IMR-90 (cell line): Measurements from ENCODE around the gene FSTL5. TPM values are rescaled to one million over a fixed set of nuclear protein-coding genes. Genes with fewer than 3 reads are reported as not detected.

Source experiments
- ATAC-seq: fragments of 200-7000 bp; cut with Tn5 transposase; 2 replicates; pipeline ENCODE4 v1.9.1; 2020; ENCODE audit warnings: low read depth, mild to moderate bottlenecking, moderate library complexity
- BruUV-seq: library from RNA; stranded (reverse); fragments of 400-500 nt; replicated peaks from 2 replicates; lab custom pipeline; 2021; lab: Mats Ljungman, UMichigan
- CTCF ChIA-PET: fragments of 300-600 bp; formaldehyde crosslinking; extraction: SDS; loops from one replicate; lab custom pipeline; 2021; ENCODE audit warnings: antibody characterized with exemption; lab: Yijun Ruan, JAX
- POLR2A ChIA-PET: fragments of 300-600 bp; sonication (Branson Sonifier 250); formaldehyde crosslinking; loops from one replicate; lab custom pipeline; 2022; ENCODE audit warnings: antibody characterized with exemption; ENCODE audit not compliant: unreplicated experiment; lab: Charles Lee
- DNase-seq: peaks from one replicate; pipeline ENCODE4 v3.0.0; 2013
- H2AFZ ChIP-seq: replicated peaks from 2 replicates; pipeline ENCODE3; 2013; ENCODE audit warnings: low read length, mild to moderate bottlenecking; ENCODE audit not compliant: poor library complexity
- H2AK5ac ChIP-seq: 2 replicates; pipeline ENCODE4 v1.6.1; 2013; ENCODE audit warnings: low read depth, low read length, inconsistent platforms
- H2AK9ac ChIP-seq: replicated peaks from 2 replicates; pipeline ENCODE3; 2013; ENCODE audit warnings: mild to moderate bottlenecking, low read depth, low read length, moderate library complexity; ENCODE audit not compliant: poor library complexity
- H2BK120ac ChIP-seq: 2 replicates; pipeline ENCODE4 v1.6.1; 2013; ENCODE audit warnings: low read depth, low read length, inconsistent platforms
- H2BK15ac ChIP-seq: 3 replicates; pipeline ENCODE4 v1.6.1; 2013; ENCODE audit warnings: low read depth, low read length, inconsistent platforms
- H2BK20ac ChIP-seq: 2 replicates; pipeline ENCODE4 v1.6.1; 2013; ENCODE audit warnings: low read depth, mild to moderate bottlenecking, inconsistent platforms, low read length, moderate library complexity
- H2BK5ac ChIP-seq: 2 replicates; pipeline ENCODE4 v1.6.1; 2013; ENCODE audit warnings: mild to moderate bottlenecking, low read depth, low read length, inconsistent platforms; ENCODE audit not compliant: poor library complexity, severe bottlenecking
- H3K14ac ChIP-seq: replicated peaks from 2 replicates; pipeline ENCODE4 v1.6.1; 2013; ENCODE audit warnings: low read depth, low read length, inconsistent platforms
- H3K18ac ChIP-seq: 2 replicates; pipeline ENCODE4 v1.6.1; 2013; ENCODE audit warnings: low read depth, low read length, control low read depth
- H3K23ac ChIP-seq: 2 replicates; pipeline ENCODE4 v1.6.1; 2013; ENCODE audit warnings: low read depth, low read length, inconsistent platforms
- H3K27ac ChIP-seq: 2 replicates; pipeline ENCODE4 v1.5.1; 2013; ENCODE audit warnings: mild to moderate bottlenecking, control low read depth, low read length; ENCODE audit not compliant: insufficient read depth
- H3K27me3 ChIP-seq: 2 replicates; pipeline ENCODE4 v1.6.1; 2013; ENCODE audit warnings: low read length; ENCODE audit not compliant: control insufficient read depth, insufficient read depth
- H3K36me3 ChIP-seq: 2 replicates; pipeline ENCODE4 v1.6.1; 2013; ENCODE audit warnings: low read length, mixed read lengths; ENCODE audit not compliant: control insufficient read depth, insufficient read depth
- H3K4ac ChIP-seq: 2 replicates; pipeline ENCODE4 v1.6.1; 2013; ENCODE audit warnings: low read depth, low read length, inconsistent platforms
- H3K4me1 ChIP-seq: 2 replicates; pipeline ENCODE4 v1.6.1; 2013; ENCODE audit warnings: low read length, mixed read lengths; ENCODE audit not compliant: control insufficient read depth, insufficient read depth
- H3K4me2 ChIP-seq: 2 replicates; pipeline ENCODE4 v1.6.1; 2013; ENCODE audit warnings: low read depth, mild to moderate bottlenecking, control low read depth, low read length, moderate library complexity
- H3K4me3 ChIP-seq: 2 replicates; pipeline ENCODE4 v1.5.1; 2013; ENCODE audit warnings: low read depth, mild to moderate bottlenecking, control low read depth, low read length, moderate library complexity; ENCODE audit not compliant: insufficient read depth
- H3K56ac ChIP-seq: 2 replicates; pipeline ENCODE4 v1.6.1; 2013; ENCODE audit warnings: low read length, inconsistent platforms; ENCODE audit not compliant: insufficient read depth; ENCODE audit errors: extremely low read depth
- H3K79me1 ChIP-seq, 2 experiments: 2 replicates each; pipeline ENCODE4 v1.6.1; 2013; ENCODE audit warnings: low read length in 2 of 2, inconsistent platforms in 1 of 2, low read depth in 1 of 2
- H3K9ac ChIP-seq: 2 replicates; pipeline ENCODE4 v1.6.1; 2013; ENCODE audit warnings: low read depth, low read length, control low read depth
- H3K9me1 ChIP-seq: 2 replicates; pipeline ENCODE4 v1.6.1; 2013; ENCODE audit warnings: low read length, inconsistent platforms; ENCODE audit not compliant: insufficient read depth
- H3K9me3 ChIP-seq: 2 replicates; pipeline ENCODE4 v1.6.1; 2013; ENCODE audit warnings: low read length; ENCODE audit not compliant: control insufficient read depth, insufficient read depth
- H4K20me1 ChIP-seq: 2 replicates; pipeline ENCODE4 v1.6.1; 2013; ENCODE audit warnings: low read length, inconsistent platforms; ENCODE audit not compliant: insufficient read depth
- H4K5ac ChIP-seq: 2 replicates; pipeline ENCODE4 v1.6.1; 2013; ENCODE audit warnings: mild to moderate bottlenecking, low read depth, low read length, control low read depth
- H4K8ac ChIP-seq, 2 experiments: 2 replicates each; pipeline ENCODE4 v1.6.1; 2013; ENCODE audit warnings: low read depth in 2 of 2, low read length in 2 of 2, control low read depth in 1 of 2, inconsistent platforms in 1 of 2
- H4K91ac ChIP-seq: 2 replicates; pipeline ENCODE4 v1.6.1; 2013; ENCODE audit warnings: low read depth, low read length, inconsistent platforms; ENCODE audit not compliant: insufficient read depth
- BHLHE40 ChIP-seq: fragments of 150-350 bp; IDR thresholded peaks from 2 replicates; pipeline ENCODE4 v1.6.1; 2016; ENCODE audit warnings: mild to moderate bottlenecking, low read depth, low read length
- CEBPB ChIP-seq: IDR thresholded peaks from 2 replicates; pipeline ENCODE4 v1.6.1; 2012; ENCODE audit warnings: low read depth, low read length, improper control_type of control experiment
- CHD1 ChIP-seq: IDR thresholded peaks from 2 replicates; pipeline ENCODE4 v1.6.1; 2012; ENCODE audit warnings: low read depth, low read length, improper control_type of control experiment
- FOS ChIP-seq: fragments of 150-350 bp; IDR thresholded peaks from 2 replicates; pipeline ENCODE4 v1.6.1; 2016; ENCODE audit warnings: low read depth, low read length
- MAFK ChIP-seq: IDR thresholded peaks from 2 replicates; pipeline ENCODE4 v1.6.1; 2012; ENCODE audit warnings: low read depth, low read length, improper control_type of control experiment
- MAZ ChIP-seq: IDR thresholded peaks from 2 replicates; pipeline ENCODE4 v1.6.1; 2012; ENCODE audit warnings: low read depth, mild to moderate bottlenecking, low read length, improper control_type of control experiment, moderate library complexity, borderline replicate concordance
- MXI1 ChIP-seq: IDR thresholded peaks from 2 replicates; pipeline ENCODE4 v1.6.1; 2012; ENCODE audit warnings: low read depth, mild to moderate bottlenecking, low read length, moderate library complexity, borderline replicate concordance
- NFE2L2 ChIP-seq: fragments of 150-350 bp; IDR thresholded peaks from 2 replicates; pipeline ENCODE4 v1.6.1; 2016; ENCODE audit warnings: low read depth, mild to moderate bottlenecking, low read length
- POLR2A ChIP-seq: IDR thresholded peaks from 2 replicates; pipeline ENCODE4 v1.6.1; 2012; ENCODE audit warnings: mild to moderate bottlenecking, low read depth, low read length
- RAD21 ChIP-seq: IDR thresholded peaks from 2 replicates; pipeline ENCODE4 v1.6.1; 2012; ENCODE audit warnings: low read length, improper control_type of control experiment
- RCOR1 ChIP-seq: IDR thresholded peaks from 2 replicates; pipeline ENCODE4 v1.6.1; 2012; ENCODE audit warnings: mild to moderate bottlenecking, low read length, improper control_type of control experiment; ENCODE audit not compliant: insufficient replicate concordance
- RFX5 ChIP-seq: IDR thresholded peaks from 2 replicates; pipeline ENCODE4 v1.8.0; 2012; ENCODE audit warnings: low read depth, mild to moderate bottlenecking, low read length, moderate library complexity
- SMC3 ChIP-seq: fragments of 150-350 bp; IDR thresholded peaks from 2 replicates; pipeline ENCODE4 v1.6.1; 2016; ENCODE audit warnings: low read depth, mild to moderate bottlenecking, antibody characterized with exemption, low read length, moderate library complexity
- WGBS, 2 experiments: methylation state at CpG; one replicate each; pipeline versions ENCODE4 v1.1.5 to v1.1.7; 2013; ENCODE audit warnings: missing lambda C conversion rate in 2 of 2; ENCODE audit not compliant: insufficient read length in 1 of 2; ENCODE audit errors: extremely low coverage in 2 of 2; 5-methylcytosine and 5-hydroxymethylcytosine counted together
- dilution Hi-C: fragments of 300-500 bp; cut with HindIII; formaldehyde crosslinking; loops from one replicate; pipeline ENCODE4 v1.14.3; 2018; ENCODE audit warnings: low sequenced_read_pairs; ENCODE audit not compliant: unreplicated experiment
- in situ Hi-C: fragments of 300-500 bp; cut with MboI; formaldehyde crosslinking; loops from 3 replicates; pipeline ENCODE4 v1.14.3; 2019; ENCODE audit warnings: low sequenced_read_pairs, inconsistent platforms, mixed read lengths
- intact Hi-C: fragments of 100-400 bp; cut with micrococcal nuclease; formaldehyde crosslinking; loops from 2 replicates; pipeline ENCODE4 v1.10.0; 2022
- polyA plus RNA-seq, 3 experiments: library from polyadenylated mRNA; depleted of rRNA; stranded (reverse); fragments of >200 nt; gene quantifications; 2 replicates each; pipeline ENCODE4 v1.2.3, GENCODE V29; 2012; ENCODE audit warnings: low replicate concordance in 1 of 3
- total RNA-seq: library from RNA; depleted of rRNA; stranded (reverse); fragments of >200 nt; gene quantifications from 2 replicates; pipeline ENCODE4 v1.2.3, GENCODE V29; 2012
- TF ChIP-seq, protein P1 (sequence below): fragments of 150-350 bp; IDR thresholded peaks from 2 replicates; pipeline ENCODE4 v1.6.1; 2017; ENCODE audit warnings: mild to moderate bottlenecking, antibody characterized with exemption, low read length, low read depth
- TF ChIP-seq, protein P2 (sequence below): fragments of 150-350 bp; IDR thresholded peaks from 2 replicates; pipeline ENCODE4 v1.6.1; 2016; ENCODE audit warnings: low read depth, mild to moderate bottlenecking, low read length, moderate library complexity, borderline replicate concordance
- TF ChIP-seq, protein P3 (sequence below): conservative IDR thresholded peaks from 2 replicates; pipeline ENCODE4 v1.5.1; 2012; ENCODE audit warnings: mild to moderate bottlenecking, low read depth, low read length, improper control_type of control experiment

The FSTL5 gene
- total and polyA plus RNA-seq, 2 of the 4 experiments (the other 2 are of a cell fraction): under 0.01 TPM; not detected in 1

DNA sequence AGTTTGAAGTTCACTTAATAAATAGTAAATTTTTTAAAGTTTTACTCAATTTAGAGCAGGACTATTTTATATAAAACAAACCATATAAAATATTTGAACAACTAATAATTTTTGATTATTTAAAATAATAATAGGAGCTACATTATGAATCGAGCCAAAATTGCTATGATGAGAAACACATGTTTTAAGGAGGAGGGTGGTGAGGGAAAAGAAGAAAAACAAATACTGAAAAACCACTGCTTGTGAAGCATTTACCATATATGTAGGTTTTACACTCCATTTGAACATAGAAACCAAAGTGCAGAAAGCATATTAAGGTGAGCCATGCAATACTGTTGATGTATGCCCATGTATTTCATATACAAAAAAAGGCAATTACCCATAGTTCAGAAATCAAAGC lies 448.9 kb downstream of the FSTL5 start:
- H3K9me3 ChIP-seq: no peaks in the 10 kb centered on the region
- H3K9ac ChIP-seq: no peak overlapping the region
- no peaks in the 10 kb centered on the region for H3K36me3 ChIP-seq
- no peaks in the 10 kb centered on the region for H3K27me3 ChIP-seq
- H2AK5ac ChIP-seq: no peak overlapping the region
- in situ Hi-C loops (no loop called here), intact Hi-C loops (no loop called here), dilution Hi-C loops (no loop called here)
- no peak overlapping the region for H4K8ac ChIP-seq
- H3K14ac ChIP-seq: no peak overlapping the region
- no peaks in the 10 kb centered on the region for H3K79me1 ChIP-seq
- no peak overlapping the region for H2BK20ac ChIP-seq
- no peak overlapping the region for H3K56ac ChIP-seq
- BruUV-seq: no TSS peak
- ATAC-seq (no peak), DNase-seq (peak; percentile 12)
- no peak overlapping the region for H3K4me3 ChIP-seq
- H2BK5ac ChIP-seq: no peak overlapping the region
- H3K18ac ChIP-seq: no peak overlapping the region
- no peak overlapping the region for H4K91ac ChIP-seq
- no peak overlapping the region for H3K27ac ChIP-seq
- no peaks in the 10 kb centered on the region for H3K9me1 ChIP-seq
- POLR2A ChIA-PET: no interaction called here
- CTCF ChIA-PET: no interaction called here
- no peaks in the 10 kb centered on the region for H3K4me1 ChIP-seq
- no peaks in the 10 kb centered on the region for H4K20me1 ChIP-seq
- no peak overlapping the region for H4K5ac ChIP-seq
- no peak overlapping the region for H2BK15ac ChIP-seq
- no peak overlapping the region for H2BK120ac ChIP-seq
- no peak overlapping the region for H3K23ac ChIP-seq
- no CpG with 5 or more reads among the region's 1 CpG for WGBS, 2 experiments
- H2AFZ ChIP-seq: no peak overlapping the region
- H3K4ac ChIP-seq: no peak overlapping the region
- TF ChIP-seq RCOR1 (no peak), CHD1 (no peak), CEBPB (no peak), MAZ (no peak), BHLHE40 (no peak), SMC3 (no peak), MAFK (no peak), RFX5 (no peak), FOS (no peak), POLR2A (no peak), MXI1 (no peak), NFE2L2 (no peak), RAD21 (no peak)
- TF ChIP-seq, protein P1, sequence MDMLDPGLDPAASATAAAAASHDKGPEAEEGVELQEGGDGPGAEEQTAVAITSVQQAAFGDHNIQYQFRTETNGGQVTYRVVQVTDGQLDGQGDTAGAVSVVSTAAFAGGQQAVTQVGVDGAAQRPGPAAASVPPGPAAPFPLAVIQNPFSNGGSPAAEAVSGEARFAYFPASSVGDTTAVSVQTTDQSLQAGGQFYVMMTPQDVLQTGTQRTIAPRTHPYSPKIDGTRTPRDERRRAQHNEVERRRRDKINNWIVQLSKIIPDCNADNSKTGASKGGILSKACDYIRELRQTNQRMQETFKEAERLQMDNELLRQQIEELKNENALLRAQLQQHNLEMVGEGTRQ: no peak
- TF ChIP-seq, protein P2, sequence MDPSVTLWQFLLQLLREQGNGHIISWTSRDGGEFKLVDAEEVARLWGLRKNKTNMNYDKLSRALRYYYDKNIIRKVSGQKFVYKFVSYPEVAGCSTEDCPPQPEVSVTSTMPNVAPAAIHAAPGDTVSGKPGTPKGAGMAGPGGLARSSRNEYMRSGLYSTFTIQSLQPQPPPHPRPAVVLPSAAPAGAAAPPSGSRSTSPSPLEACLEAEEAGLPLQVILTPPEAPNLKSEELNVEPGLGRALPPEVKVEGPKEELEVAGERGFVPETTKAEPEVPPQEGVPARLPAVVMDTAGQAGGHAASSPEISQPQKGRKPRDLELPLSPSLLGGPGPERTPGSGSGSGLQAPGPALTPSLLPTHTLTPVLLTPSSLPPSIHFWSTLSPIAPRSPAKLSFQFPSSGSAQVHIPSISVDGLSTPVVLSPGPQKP: no peak
- TF ChIP-seq, protein P3, sequence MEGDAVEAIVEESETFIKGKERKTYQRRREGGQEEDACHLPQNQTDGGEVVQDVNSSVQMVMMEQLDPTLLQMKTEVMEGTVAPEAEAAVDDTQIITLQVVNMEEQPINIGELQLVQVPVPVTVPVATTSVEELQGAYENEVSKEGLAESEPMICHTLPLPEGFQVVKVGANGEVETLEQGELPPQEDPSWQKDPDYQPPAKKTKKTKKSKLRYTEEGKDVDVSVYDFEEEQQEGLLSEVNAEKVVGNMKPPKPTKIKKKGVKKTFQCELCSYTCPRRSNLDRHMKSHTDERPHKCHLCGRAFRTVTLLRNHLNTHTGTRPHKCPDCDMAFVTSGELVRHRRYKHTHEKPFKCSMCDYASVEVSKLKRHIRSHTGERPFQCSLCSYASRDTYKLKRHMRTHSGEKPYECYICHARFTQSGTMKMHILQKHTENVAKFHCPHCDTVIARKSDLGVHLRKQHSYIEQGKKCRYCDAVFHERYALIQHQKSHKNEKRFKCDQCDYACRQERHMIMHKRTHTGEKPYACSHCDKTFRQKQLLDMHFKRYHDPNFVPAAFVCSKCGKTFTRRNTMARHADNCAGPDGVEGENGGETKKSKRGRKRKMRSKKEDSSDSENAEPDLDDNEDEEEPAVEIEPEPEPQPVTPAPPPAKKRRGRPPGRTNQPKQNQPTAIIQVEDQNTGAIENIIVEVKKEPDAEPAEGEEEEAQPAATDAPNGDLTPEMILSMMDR: no peak
- no peak overlapping the region for H2AK9ac ChIP-seq
- H3K4me2 ChIP-seq: no peak overlapping the region
